Stimulated activated CD4-positive, alpha-beta T cell treated with anti-CD3 and anti-CD28 coated beads, TNF-alpha, amount 100 ng/mL, for 24 hours (primary cell): ENCODE data around the gene CNOT3.
"Not testable (repeated sequence)": the region's sequence is repeated elsewhere in the genome, so short reads cannot be mapped to it uniquely, and the experiment has no call there.

Experiments
- DNase-seq, 3 experiments: peaks; one replicate each; pipeline ENCODE4 v3.0.0-alpha.2; 2020; ENCODE audit warnings: low read depth in 3 of 3

CNOT3 gene

DNA sequence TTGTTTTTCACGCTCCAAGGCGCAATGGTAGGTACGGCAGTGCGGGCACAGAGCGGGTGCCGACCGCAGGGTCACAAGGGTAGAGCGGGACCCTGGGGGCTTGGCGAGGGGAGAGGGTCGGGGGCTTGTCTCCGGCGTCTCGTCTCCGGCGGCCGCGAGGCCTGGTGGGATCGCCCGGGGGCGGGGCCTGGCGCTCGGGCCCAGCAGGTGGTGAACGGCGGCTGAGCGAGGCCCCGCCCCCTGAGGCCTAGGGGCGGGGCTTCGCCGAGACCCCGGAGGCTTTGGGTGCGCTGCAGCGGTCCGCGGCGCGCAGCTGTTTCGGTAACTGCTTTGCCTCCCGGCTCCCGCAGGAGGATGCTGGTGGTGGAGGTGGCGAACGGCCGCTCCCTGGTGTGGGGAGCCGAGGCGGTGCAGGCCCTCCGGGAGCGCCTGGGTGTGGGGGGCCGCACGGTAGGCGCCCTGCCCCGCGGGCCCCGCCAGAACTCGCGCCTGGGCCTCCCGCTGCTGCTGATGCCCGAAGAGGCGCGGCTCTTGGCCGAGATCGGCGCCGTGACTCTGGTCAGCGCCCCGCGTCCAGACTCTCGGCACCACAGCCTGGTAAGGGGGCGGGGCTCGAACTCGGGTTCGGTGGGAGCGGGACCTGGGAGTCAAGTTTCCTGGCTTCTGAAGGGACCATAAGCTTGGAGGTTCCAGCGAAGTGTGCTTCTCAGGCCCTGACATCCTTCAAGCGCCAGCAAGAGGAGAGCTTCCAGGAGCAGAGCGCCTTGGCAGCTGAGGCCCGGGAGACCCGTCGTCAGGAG is 53.6 kb downstream of the CNOT3 start, which contains the start of gene TSEN34:
Gene TSEN34 (plus strand): TSS at position 298 of the 800 bp plus-strand sequence. CDS start 57 bp downstream, at position 355.
- DNase-seq, result peak; percentile 69 to 86 (median 74)

- DNase-seq, result no peak
Measured at GRCh38 chr19:54191811-54192453, 54.4 kb downstream of the CNOT3 start.

GRCh38 chr19:54193011-54193410 is 55.4 kb downstream of the CNOT3 start:
- DNase-seq, result no peak

GRCh38 chr19:54194463-54194862 is 56.9 kb downstream of the CNOT3 start:
- DNase-seq, result not testable (repeated sequence)

DNA sequence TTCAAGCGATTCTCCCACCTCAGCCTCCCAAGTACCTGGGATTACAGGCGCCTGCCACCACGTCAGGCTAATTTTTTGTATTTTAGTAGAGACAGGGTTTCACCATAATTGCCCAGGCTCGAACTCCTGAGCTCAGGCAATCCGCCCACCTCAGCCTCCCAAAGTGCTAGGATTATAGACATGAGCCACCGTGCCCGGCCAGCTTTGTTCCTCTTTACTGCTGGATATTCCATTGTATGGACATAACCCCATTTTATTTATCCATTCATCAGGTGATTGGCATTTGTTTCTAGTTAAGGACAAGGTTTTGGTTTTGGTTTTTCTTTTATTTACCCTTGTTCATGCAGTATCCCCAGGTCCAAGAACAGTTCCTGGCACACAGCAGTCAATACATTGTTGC is 59.0 kb downstream of the CNOT3 start:
- no peak for DNase-seq

DNA sequence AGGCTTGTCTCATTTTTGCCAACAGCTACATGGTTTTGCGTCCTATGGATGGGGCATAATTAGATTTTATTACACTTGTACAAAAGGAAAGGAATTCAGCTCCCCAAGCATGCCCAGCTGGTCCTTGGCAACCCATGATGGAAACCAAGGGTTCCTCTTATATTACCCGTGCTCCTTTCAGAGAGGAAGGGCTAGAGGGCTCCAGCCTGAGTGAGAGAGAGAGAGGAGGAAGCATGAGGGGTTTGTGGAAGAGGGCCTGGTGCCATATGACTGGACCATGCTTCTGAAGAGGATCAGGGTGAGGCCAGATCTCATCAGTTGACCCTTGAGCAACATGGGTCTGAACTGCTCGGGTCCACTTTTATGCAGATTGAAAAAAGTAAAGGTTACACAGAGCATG is 59.6 kb downstream of the CNOT3 start:
- DNase-seq, result no peak

GRCh38 chr19:54199401-54199800 is 61.8 kb downstream of the CNOT3 start:
- no peak for DNase-seq

- no peak for DNase-seq
Measured at GRCh38 chr19:54201172-54201701, 63.7 kb downstream of the CNOT3 start.

- DNase-seq, result no peak
Measured at GRCh38 chr19:54201980-54202379, 64.4 kb downstream of the CNOT3 start.

- DNase-seq, result no peak
Measured at GRCh38 chr19:54203151-54203611, 65.6 kb downstream of the CNOT3 start.

DNA sequence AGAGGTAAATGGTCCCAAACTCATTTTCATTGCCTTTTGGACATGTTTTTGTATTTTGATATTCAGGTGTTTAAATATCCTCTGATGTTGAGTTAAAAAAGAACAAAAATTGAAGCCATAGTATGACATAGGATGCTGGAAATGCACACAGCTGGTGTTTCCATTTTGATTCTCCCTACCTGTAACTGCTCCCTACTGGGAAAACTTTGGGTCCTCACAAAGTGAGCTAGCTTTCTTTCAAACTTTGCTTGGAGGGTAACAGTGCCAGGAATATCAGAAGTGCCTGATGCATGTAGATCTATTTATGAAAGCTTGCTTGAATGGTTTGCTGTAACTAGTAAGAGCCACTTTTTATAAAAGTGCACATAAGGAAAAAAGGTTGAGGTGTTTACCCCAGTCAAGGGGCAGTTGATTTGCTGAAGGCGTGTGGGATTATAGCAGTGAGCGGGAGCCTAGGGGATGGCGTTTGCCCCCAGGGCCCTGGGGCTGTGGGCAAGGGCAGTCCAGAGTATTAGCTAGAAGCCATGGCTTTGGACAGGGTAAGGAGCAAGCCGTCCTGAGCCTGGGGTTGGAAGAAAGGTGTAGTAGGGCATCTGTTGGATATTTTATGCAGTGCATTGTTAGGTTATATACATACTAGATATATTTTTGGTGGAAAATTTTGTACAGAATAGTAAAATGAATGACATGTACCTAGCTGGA is 67.4 kb downstream of the CNOT3 start:
- DNase-seq, result no peak
